SU-DHL-6 (cell line): Measurements from ENCODE around the gene FAM136A.

ENCODE experiments used
- H2AFZ ChIP-seq: fragments of 200-600 bp; sonication (generic); 2 replicates; pipeline ENCODE4 v1.6.1; 2014; ENCODE audit warnings: low read depth, mild to moderate bottlenecking, moderate library complexity, mixed read lengths, antibody characterized with exemption, low read length; ENCODE audit not compliant: severe bottlenecking
- H3F3A ChIP-seq: fragments of 200-600 bp; shearing (Covaris generic); 2 replicates; pipeline ENCODE4 v1.6.0; 2016; ENCODE audit warnings: antibody characterized with exemption, mild to moderate bottlenecking; ENCODE audit not compliant: insufficient read depth
- H3K27ac ChIP-seq: fragments of 200-600 bp; sonication (generic); 2 replicates; pipeline ENCODE4 v1.5.1; 2016; ENCODE audit warnings: low read depth, mild to moderate bottlenecking, low read length, moderate library complexity, mixed read lengths
- H3K27me3 ChIP-seq: fragments of 200-600 bp; sonication (generic), shearing (Covaris generic); 2 replicates; pipeline ENCODE4 v1.6.0; 2014; ENCODE audit warnings: mild to moderate bottlenecking, low read length
- H3K36me3 ChIP-seq: fragments of 200-600 bp; sonication (generic); 2 replicates; pipeline ENCODE4 v1.6.1; 2014; ENCODE audit warnings: mild to moderate bottlenecking, low read length, mixed read lengths
- H3K4me2 ChIP-seq: fragments of 300-600, 200-600 bp; shearing (Covaris generic), sonication (generic); 2 replicates; pipeline ENCODE4 v1.6.0; 2014; ENCODE audit warnings: low read length, low read depth, mild to moderate bottlenecking; ENCODE audit not compliant: poor library complexity, severe bottlenecking
- H3K4me3 ChIP-seq: fragments of 200-600 bp; sonication (generic); 2 replicates; pipeline ENCODE4 v1.5.1; 2014; ENCODE audit warnings: antibody characterized with exemption, low read length, mild to moderate bottlenecking, mixed read lengths; ENCODE audit not compliant: insufficient read depth, poor library complexity, severe bottlenecking
- H3K79me2 ChIP-seq: fragments of 200-600 bp; sonication (generic); 2 replicates; pipeline ENCODE4 v1.6.1; 2014; ENCODE audit warnings: mild to moderate bottlenecking, low read length, moderate library complexity; ENCODE audit not compliant: insufficient read depth
- H3K9ac ChIP-seq: fragments of 200-600 bp; sonication (generic); 2 replicates; pipeline ENCODE4 v1.7.0; 2014; ENCODE audit warnings: mild to moderate bottlenecking, low read length
- H3K9me2 ChIP-seq: fragments of 200-600 bp; sonication (generic); replicated peaks from 2 replicates; pipeline ENCODE4 v1.6.1; 2014; ENCODE audit warnings: low read length; ENCODE audit not compliant: insufficient read depth
- H3K9me3 ChIP-seq: fragments of 200-600 bp; sonication (generic); 2 replicates; pipeline ENCODE4 v1.6.1; 2014; ENCODE audit warnings: low read length, mixed read lengths; ENCODE audit not compliant: insufficient read depth
- H4K20me1 ChIP-seq: fragments of 200-600 bp; sonication (generic); 2 replicates; pipeline ENCODE4 v1.6.1; 2014; ENCODE audit warnings: low read depth, mild to moderate bottlenecking, antibody characterized with exemption, low read length, moderate library complexity, mixed read lengths
- EZH2phosphoT487 ChIP-seq: fragments of 200-600 bp; sonication (generic), shearing (Covaris generic); conservative IDR thresholded peaks from 2 replicates; pipeline ENCODE4 v1.6.1; 2018; ENCODE audit warnings: mild to moderate bottlenecking, antibody characterized with exemption, low read length, moderate library complexity, mixed read lengths
- TF ChIP-seq, protein P1 (sequence below): fragments of 200-600 bp; sonication (generic); IDR thresholded peaks from one replicate; pipeline ENCODE4 v1.5.1; 2017; ENCODE audit warnings: antibody characterized with exemption, mild to moderate bottlenecking, low read length, moderate library complexity; ENCODE audit not compliant: insufficient read depth, poor library complexity, severe bottlenecking

The FAM136A gene

GRCh38 chr2:70301344-70302194, at the start of gene FAM136A:
Gene FAM136A (minus strand): TSS chr2:70302067. CDS start chr2:70302011, 56 bp downstream.
- H3K36me3 ChIP-seq = 0 out of 2 replicates have a peak, but pooled peaks cover 2% of the 10 kb centered on the region
- H4K20me1 ChIP-seq = no peaks in the 10 kb centered on the region
- peaks cover 10% of the 10 kb centered on the region; the same call in 1 of the 2 replicates for H3K79me2 ChIP-seq
- no peaks in the 10 kb centered on the region; the same call in 1 of the 2 replicates for H3K9me3 ChIP-seq
- H2AFZ ChIP-seq = peak within 1 kb of the TSS; percentile 90
- peaks cover 9% of the 10 kb centered on the region for H3F3A ChIP-seq
- H3K4me2 ChIP-seq = peak within 1 kb of the TSS; percentile 72
- no peaks in the 10 kb centered on the region for H3K9me2 ChIP-seq
- no peak for TF ChIP-seq EZH2phosphoT487
- TF ChIP-seq, protein P1, sequence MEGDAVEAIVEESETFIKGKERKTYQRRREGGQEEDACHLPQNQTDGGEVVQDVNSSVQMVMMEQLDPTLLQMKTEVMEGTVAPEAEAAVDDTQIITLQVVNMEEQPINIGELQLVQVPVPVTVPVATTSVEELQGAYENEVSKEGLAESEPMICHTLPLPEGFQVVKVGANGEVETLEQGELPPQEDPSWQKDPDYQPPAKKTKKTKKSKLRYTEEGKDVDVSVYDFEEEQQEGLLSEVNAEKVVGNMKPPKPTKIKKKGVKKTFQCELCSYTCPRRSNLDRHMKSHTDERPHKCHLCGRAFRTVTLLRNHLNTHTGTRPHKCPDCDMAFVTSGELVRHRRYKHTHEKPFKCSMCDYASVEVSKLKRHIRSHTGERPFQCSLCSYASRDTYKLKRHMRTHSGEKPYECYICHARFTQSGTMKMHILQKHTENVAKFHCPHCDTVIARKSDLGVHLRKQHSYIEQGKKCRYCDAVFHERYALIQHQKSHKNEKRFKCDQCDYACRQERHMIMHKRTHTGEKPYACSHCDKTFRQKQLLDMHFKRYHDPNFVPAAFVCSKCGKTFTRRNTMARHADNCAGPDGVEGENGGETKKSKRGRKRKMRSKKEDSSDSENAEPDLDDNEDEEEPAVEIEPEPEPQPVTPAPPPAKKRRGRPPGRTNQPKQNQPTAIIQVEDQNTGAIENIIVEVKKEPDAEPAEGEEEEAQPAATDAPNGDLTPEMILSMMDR = peak; percentile 58
- H3K27ac ChIP-seq = peak within 1 kb of the TSS; percentile 58
- peak within 1 kb of the TSS; percentile 72 for H3K4me3 ChIP-seq
- no peaks in the 10 kb centered on the region for H3K27me3 ChIP-seq
- H3K9ac ChIP-seq = peak within 1 kb of the TSS; percentile 96

GRCh38 chr2:70349921-70350685, 48.2 kb upstream of the FAM136A start:
- H3K4me3 ChIP-seq = no peak overlapping the region
- H3K4me2 ChIP-seq = no peak overlapping the region
- TF ChIP-seq, protein P1 = no peak
- no peak for TF ChIP-seq EZH2phosphoT487
- H3K27me3 ChIP-seq = no peaks in the 10 kb centered on the region
- no peak overlapping the region for H3K27ac ChIP-seq
- no peaks in the 10 kb centered on the region for H3K9me2 ChIP-seq
- H3K36me3 ChIP-seq = no peaks in the 10 kb centered on the region
- no peaks in the 10 kb centered on the region for H4K20me1 ChIP-seq
- no peak overlapping the region for H2AFZ ChIP-seq
- no peaks in the 10 kb centered on the region for H3F3A ChIP-seq
- H3K9ac ChIP-seq = no peak overlapping the region
- no peaks in the 10 kb centered on the region for H3K79me2 ChIP-seq
- no peaks in the 10 kb centered on the region for H3K9me3 ChIP-seq

- H3K9me3 ChIP-seq = no peaks in the 10 kb centered on the region
- no peaks in the 10 kb centered on the region for H3K9me2 ChIP-seq
- no peak for TF ChIP-seq EZH2phosphoT487
- TF ChIP-seq, protein P1 = no peak
- no peak overlapping the region for H3K4me2 ChIP-seq
- H3F3A ChIP-seq = no peaks in the 10 kb centered on the region
- H4K20me1 ChIP-seq = no peaks in the 10 kb centered on the region
- no peaks in the 10 kb centered on the region for H3K27me3 ChIP-seq
- no peak overlapping the region for H3K4me3 ChIP-seq
- no peak overlapping the region for H2AFZ ChIP-seq
- H3K9ac ChIP-seq = no peak overlapping the region
- H3K36me3 ChIP-seq = no peaks in the 10 kb centered on the region
- no peaks in the 10 kb centered on the region for H3K79me2 ChIP-seq
- no peak overlapping the region for H3K27ac ChIP-seq
These were observed 46.0 kb upstream of the FAM136A start for GRCh38 chr2:70347831-70348230.
